HG02943 (cell line): ENCODE results near the gene NFU1.
"Not testable (repeated sequence)": the region's sequence is repeated elsewhere in the genome, so short reads cannot be mapped to it uniquely, and the experiment has no call there.

Experiments
- ATAC-seq: cut with Tn5 transposase; IDR thresholded peaks from one replicate; pipeline ENCODE4 v1.9.1; 2021; ENCODE audit warnings: mild to moderate bottlenecking, low read depth, moderate library complexity; ENCODE audit not compliant: unreplicated experiment

NFU1 gene

GRCh38 chr2:69356471-69356870 lies 80.8 kb downstream of the NFU1 start:
- no peak for ATAC-seq

GRCh38 chr2:69354976-69355375 lies 82.3 kb downstream of the NFU1 start:
- not testable (repeated sequence) for ATAC-seq

GRCh38 chr2:69353360-69353759 lies 83.9 kb downstream of the NFU1 start:
- no peak for ATAC-seq

GRCh38 chr2:69348781-69349180 lies 88.5 kb downstream of the NFU1 start:
- ATAC-seq, result no peak
